Spleen (tissue), 11 donors: ENCODE measurements around the gene NAALADL2. TPM values are rescaled to one million over a fixed set of nuclear protein-coding genes. Genes with fewer than 3 reads are reported as not detected.

Experiments
- DNase-seq: peaks from one replicate; pipeline ENCODE4 v3.0.0-alpha.2; 2020
- H3K27ac ChIP-seq, 8 donors: fragments of 200-600 bp; sonication (generic) in 7 of 8; 1 replicate in 4 of 8; 2 replicates in 4 of 8; pipeline versions ENCODE4 v1.5.0 to v1.8.0; 2016 to 2021; ENCODE audit warnings: inconsistent platforms in 4 of 8, mild to moderate bottlenecking in 4 of 8, moderate library complexity in 1 of 8
- H3K27me3 ChIP-seq, 7 donors: fragments of 200-600 bp; sonication (generic) in 6 of 7; replicated peaks in 1 of 7; 1 replicate in 4 of 7; 2 replicates in 3 of 7; pipeline versions ENCODE4 v1.5.0 to v1.8.0; 2016 to 2021; ENCODE audit warnings: inconsistent platforms in 3 of 7, mild to moderate bottlenecking in 1 of 7
- H3K36me3 ChIP-seq, 6 donors: fragments of 200-600 bp; sonication (generic) in 5 of 6; 1 replicate in 4 of 6; 2 replicates in 2 of 6; pipeline versions ENCODE4 v1.5.0 to v1.8.0; 2016 to 2021; ENCODE audit warnings: inconsistent platforms in 2 of 6
- H3K4me1 ChIP-seq, 6 donors: fragments of 200-600 bp; sonication (generic) in 5 of 6; 1 replicate in 3 of 6; 2 replicates in 3 of 6; pipeline versions ENCODE4 v1.5.0 to v1.8.0; 2016 to 2021; ENCODE audit warnings: inconsistent platforms in 3 of 6
- H3K4me3 ChIP-seq, 8 donors: fragments of 200-600 bp; sonication (generic) in 7 of 8; 1 replicate in 4 of 8; 2 replicates in 4 of 8; pipeline versions ENCODE4 v1.5.0 to v1.8.0; 2016 to 2021; ENCODE audit warnings: inconsistent platforms in 4 of 8, mild to moderate bottlenecking in 4 of 8, moderate library complexity in 2 of 8
- H3K9me3 ChIP-seq, 8 donors: fragments of 200-600 bp; sonication (generic) in 7 of 8; 1 replicate in 4 of 8; 2 replicates in 4 of 8; pipeline versions ENCODE4 v1.5.0 to v1.8.0; 2016 to 2021; ENCODE audit warnings: inconsistent platforms in 4 of 8
- CTCF ChIP-seq, 11 experiments: fragments of 200-600 bp in 7 of 11; fragments of 450-650 bp in 4 of 11; sonication (generic) in 4 of 11; IDR thresholded peaks in 8 of 11; conservative IDR thresholded peaks in 3 of 11; 1 replicate in 7 of 11; 2 replicates in 4 of 11; pipeline versions ENCODE4 v1.4.0 to v1.8.0; 2016 to 2021; ENCODE audit warnings: antibody characterized with exemption in 11 of 11, inconsistent platforms in 4 of 11, mild to moderate bottlenecking in 1 of 11
- POLR2A ChIP-seq, 3 donors: fragments of 450-650 bp; IDR thresholded peaks; one replicate each; pipeline ENCODE4 v1.5.1; 2017; ENCODE audit warnings: antibody characterized with exemption in 3 of 3, mild to moderate bottlenecking in 1 of 3
- POLR2AphosphoS5 ChIP-seq, 3 donors: sonication (generic); formaldehyde crosslinking; IDR thresholded peaks; one replicate each; pipeline ENCODE4 v1.5.1; 2017; ENCODE audit warnings: antibody characterized with exemption in 3 of 3
- WGBS, 5 donors: extraction: QIAGEN DNeasy Blood & Tissue Kit in 3 of 5; methylation state at CpG; one replicate each; pipeline versions ENCODE4 v1.1.5 to v1.1.7; 2013 to 2018; 5-methylcytosine and 5-hydroxymethylcytosine counted together
- intact Hi-C: fragments of 100-400 bp; cut with DNase I; formaldehyde crosslinking; loops from one replicate; pipeline ENCODE4 v1.15.0; 2023; ENCODE audit warnings: low total_unique reads
- polyA plus RNA-seq, 3 donors: library from polyadenylated mRNA; stranded (reverse); fragments of 200-250 nt; gene quantifications; one replicate each; pipeline ENCODE4 v1.2.1, GENCODE V29; 2013
- total RNA-seq, 7 donors: library from RNA; depleted of rRNA in 3 of 7; stranded (reverse); fragments of >200 nt in 3 of 7; fragmentation: NEBNext Ultra II Directional in 4 of 7; extraction: Animal tissue kit (Norgen Biotek cat#: 25700) in 4 of 7; gene quantifications; one replicate each; pipeline versions ENCODE4 v1.1.0 to v1.2.1, GENCODE V29; 2016 to 2021
- donor health status: healthy with polysubstance abuse.
- donor health status: DM: no; HTN: no; CAD: no; lungs with moderate emphysema.
- donor health status: DM: no; HTN: no; CAD: no.
- donor health status: Bipolar disorder and iron deficiency.
- donor health status: healthy.
- donor health status: DM: no; HTN: no; CAD: no.
- donor health status: DM: yes; HTN: yes; CAD: no.

Gene NAALADL2
- total and polyA plus RNA-seq, 10 donors, result 0.09 to 14.4 (median 6.4) TPM

DNA sequence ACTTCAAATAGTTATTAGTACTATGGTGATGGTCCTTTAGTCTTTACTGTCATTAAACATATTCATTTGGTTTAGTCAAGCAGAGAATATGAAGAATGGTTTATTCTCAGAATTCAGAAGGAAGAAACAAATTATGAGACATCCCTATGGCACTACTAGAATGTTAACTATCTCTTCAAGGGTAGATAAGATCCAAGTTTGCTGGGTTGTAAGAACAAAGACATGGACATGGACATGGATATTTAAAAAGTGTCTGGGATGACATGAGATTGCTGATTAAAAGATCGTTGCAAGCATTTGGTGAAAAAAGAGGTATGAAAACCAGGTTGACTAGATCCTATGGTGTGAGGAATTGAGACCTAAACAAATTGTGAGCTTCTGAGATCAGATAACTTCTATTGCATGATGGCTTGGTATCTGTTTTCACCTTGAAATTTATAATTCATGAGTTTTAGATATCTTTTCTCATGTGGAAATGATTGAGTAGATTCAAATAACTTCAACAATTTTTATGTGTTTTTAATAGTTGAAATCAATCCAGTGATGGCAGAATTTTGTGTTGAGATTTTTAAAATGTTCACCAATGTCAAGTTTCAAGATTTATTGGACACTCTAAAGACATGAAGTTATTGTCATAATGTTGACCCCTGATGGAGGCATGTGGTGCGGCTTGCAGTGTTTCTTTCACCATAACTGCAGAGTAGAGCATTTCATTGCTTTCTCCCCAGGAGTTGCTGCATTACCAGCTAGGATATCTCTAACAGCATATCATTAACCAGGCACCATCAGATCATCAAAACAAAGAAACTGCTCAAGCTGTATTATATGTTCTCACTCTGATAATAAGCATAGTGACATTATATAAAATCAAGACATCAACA is 72.6 kb downstream of the NAALADL2 start:
- intact Hi-C loops, result no loop called here
- 40 to 95% (median 82%) methylated on average over 2 of the region's 2 CpGs for WGBS, 5 donors

GRCh38 chr3:174936590-174936989 is 77.5 kb downstream of the NAALADL2 start:
- 89 to 98% (median 91%) methylated on average over 4 of the region's 4 CpGs for WGBS, 5 donors
- H3K27me3 ChIP-seq, result no peaks in the 10 kb centered on the region
- no peak overlapping the region for H3K27ac ChIP-seq
- H3K36me3 ChIP-seq, result no peaks in the 10 kb centered on the region
- intact Hi-C loops, result no loop called here
- no peak overlapping the region for H3K4me3 ChIP-seq
- peaks cover 0 to 6% (median 1%) of the 10 kb centered on the region in 8 donors for H3K9me3 ChIP-seq
- TF ChIP-seq CTCF (IDR thresholded peaks at IDR 0.05 in 8 of 11, conservative IDR thresholded peaks at IDR 0.05 in 3 of 11) (no peak), POLR2AphosphoS5 (IDR thresholded peaks at IDR 0.05) (no peak), POLR2A (IDR thresholded peaks at IDR 0.05) (no peak)
- no peaks in the 10 kb centered on the region for H3K4me1 ChIP-seq
- DNase-seq, result no peak

More for the DNA sequence above, 72.6 kb downstream of the NAALADL2 start:
- Histone ChIP-seq H3K27ac (no peak overlapping the region), H3K4me3 (no peak overlapping the region), H3K36me3 (no peaks in the 10 kb centered on the region), H3K27me3 (no peaks in the 10 kb centered on the region), H3K9me3 (no peaks in the 10 kb centered on the region), H3K4me1 (no peaks in the 10 kb centered on the region)
- DNase-seq, result no peak
- TF ChIP-seq POLR2AphosphoS5 (IDR thresholded peaks at IDR 0.05) (no peak), CTCF (IDR thresholded peaks at IDR 0.05 in 8 of 11, conservative IDR thresholded peaks at IDR 0.05 in 3 of 11) (no peak), POLR2A (IDR thresholded peaks at IDR 0.05) (no peak)

DNA sequence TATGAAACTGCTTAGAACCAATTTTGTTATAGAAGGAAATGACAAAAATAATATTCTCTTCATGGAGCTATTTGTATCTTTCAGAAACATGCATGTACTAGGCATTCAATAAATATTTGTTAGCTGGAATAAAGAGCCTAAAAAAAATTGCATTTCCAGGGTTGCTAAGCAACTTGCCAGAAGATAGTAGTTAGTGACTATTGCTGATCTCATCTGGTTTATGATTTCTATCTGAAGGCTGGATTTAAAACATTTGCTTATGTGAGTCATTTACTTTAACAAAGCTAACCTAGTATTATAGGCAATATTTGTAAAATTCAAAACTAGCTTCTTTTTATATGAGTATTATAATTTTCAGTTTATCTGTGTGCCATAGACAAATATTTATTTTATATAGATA is 78.3 kb downstream of the NAALADL2 start:
- Histone ChIP-seq H3K4me1 (no peaks in the 10 kb centered on the region), H3K4me3 (no peak overlapping the region), H3K9me3 (peaks cover 0 to 6% (median 2%) of the 10 kb centered on the region in 8 donors), H3K27ac (no peak overlapping the region), H3K36me3 (no peaks in the 10 kb centered on the region), H3K27me3 (no peaks in the 10 kb centered on the region)
- DNase-seq, result no peak
- intact Hi-C loops, result no loop called here
- no peak for TF ChIP-seq CTCF (IDR thresholded peaks at IDR 0.05 in 8 of 11, conservative IDR thresholded peaks at IDR 0.05 in 3 of 11)
- no peak for TF ChIP-seq POLR2AphosphoS5 (IDR thresholded peaks at IDR 0.05)
- TF ChIP-seq POLR2A (IDR thresholded peaks at IDR 0.05), result no peak

DNA sequence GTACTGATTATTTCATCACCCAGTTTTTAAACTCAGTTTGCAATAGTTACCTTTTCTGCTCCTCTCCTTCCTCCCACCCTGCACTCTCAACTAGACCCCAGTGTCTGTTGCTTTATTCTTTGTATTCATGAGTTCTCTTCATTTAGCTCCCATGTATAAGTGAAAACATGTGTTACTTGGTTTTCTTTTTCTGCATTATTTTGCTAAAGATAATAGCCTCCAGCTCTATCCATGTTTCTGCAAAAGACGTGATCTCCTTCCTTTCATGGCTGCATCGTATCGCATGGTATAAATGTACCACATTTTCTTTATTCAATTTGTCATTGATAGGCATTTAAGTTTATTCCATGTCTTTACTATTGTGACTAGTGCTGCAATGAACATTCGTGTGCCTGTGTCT is 79.0 kb downstream of the NAALADL2 start:
- TF ChIP-seq POLR2AphosphoS5 (IDR thresholded peaks at IDR 0.05) (no peak), POLR2A (IDR thresholded peaks at IDR 0.05) (no peak), CTCF (IDR thresholded peaks at IDR 0.05 in 8 of 11, conservative IDR thresholded peaks at IDR 0.05 in 3 of 11) (no peak)
- WGBS, 5 donors, result 75 to 94% (median 84%) methylated on average over 4 of the region's 4 CpGs
- Histone ChIP-seq H3K4me3 (no peak overlapping the region), H3K9me3 (peaks cover 0 to 6% (median 4%) of the 10 kb centered on the region in 8 donors), H3K27ac (no peak overlapping the region), H3K4me1 (no peaks in the 10 kb centered on the region), H3K36me3 (no peaks in the 10 kb centered on the region), H3K27me3 (no peaks in the 10 kb centered on the region)
- intact Hi-C loops, result no loop called here
- no peak for DNase-seq
